Esophagus (tissue), 2 donors: ENCODE results near the gene ZER1. TPM values are rescaled to one million over a fixed set of nuclear protein-coding genes. Genes with fewer than 3 reads are reported as not detected.
"Not testable (repeated sequence)": the region's sequence is repeated elsewhere in the genome, so short reads cannot be mapped to it uniquely, and the experiment has no call there.

Experiments used
- H3K27ac ChIP-seq, 2 donors: one replicate each; pipeline ENCODE4 v1.5.1; 2013; ENCODE audit warnings: low read depth in 2 of 2, mild to moderate bottlenecking in 2 of 2, inconsistent platforms in 1 of 2, low read length in 1 of 2, moderate library complexity in 1 of 2
- H3K27me3 ChIP-seq, 2 donors: one replicate each; pipeline ENCODE4 v1.6.1; 2013; ENCODE audit warnings: low read length in 2 of 2, control low read depth in 1 of 2, mild to moderate bottlenecking in 1 of 2; ENCODE audit not compliant: insufficient read depth in 2 of 2, control insufficient read depth in 1 of 2
- H3K36me3 ChIP-seq, 2 donors: one replicate each; pipeline ENCODE4 v1.6.1; 2013; ENCODE audit warnings: low read length in 1 of 2; ENCODE audit not compliant: control insufficient read depth in 2 of 2, insufficient read depth in 2 of 2
- H3K4me1 ChIP-seq, 2 donors: one replicate each; pipeline ENCODE4 v1.6.1; 2013; ENCODE audit warnings: low read length in 1 of 2; ENCODE audit not compliant: control insufficient read depth in 2 of 2, insufficient read depth in 2 of 2
- H3K4me3 ChIP-seq, 2 donors: one replicate each; pipeline ENCODE4 v1.5.1; 2013; ENCODE audit warnings: low read length in 2 of 2, mild to moderate bottlenecking in 2 of 2, low read depth in 1 of 2, moderate library complexity in 1 of 2
- H3K9me3 ChIP-seq, 2 donors: one replicate each; pipeline ENCODE4 v1.6.1; 2013; ENCODE audit warnings: mild to moderate bottlenecking in 2 of 2, low read depth in 1 of 2, low read length in 1 of 2, moderate library complexity in 1 of 2; ENCODE audit not compliant: control insufficient read depth in 2 of 2, insufficient read depth in 1 of 2
- WGBS, 2 donors: extraction: QIAGEN DNeasy Blood & Tissue Kit; methylation state at CpG; one replicate each; pipeline ENCODE4 v1.1.7; 2013; 5-methylcytosine and 5-hydroxymethylcytosine counted together
- polyA plus RNA-seq, 2 donors: library from polyadenylated mRNA; stranded (reverse); fragments of 200-250 nt; gene quantifications; one replicate each; pipeline ENCODE4 v1.2.3, GENCODE V29; 2013
- donor health status: healthy with polysubstance abuse.
- donor health status: Bipolar disorder and iron deficiency.

Gene ZER1
- polyA plus RNA-seq, 2 donors, result 15.1 to 16.8 TPM

DNA sequence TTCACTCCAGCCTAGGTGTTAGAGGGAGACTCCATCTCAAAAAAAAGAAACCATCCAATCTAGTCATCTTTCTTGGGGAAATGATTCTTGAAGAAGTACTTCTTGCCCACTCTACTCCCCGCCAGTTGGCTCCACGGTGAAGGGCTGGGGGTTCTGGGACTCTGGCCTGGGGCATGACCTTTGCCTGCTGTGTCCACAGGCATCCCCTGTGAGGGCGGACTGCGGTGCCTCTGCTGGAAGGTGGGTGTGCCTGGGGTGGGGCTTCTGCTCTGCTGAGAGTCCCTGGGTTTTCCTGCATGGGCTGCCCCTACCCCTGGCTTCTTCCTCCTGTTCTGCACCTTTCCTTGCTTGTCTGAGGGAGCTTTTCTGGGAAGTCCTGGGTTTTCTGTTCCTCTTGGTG is 18.8 kb upstream of the ZER1 start:
- Histone ChIP-seq H3K4me1 (peaks cover 0 to 3% of the 10 kb centered on the region in 2 donors), H3K4me3 (no peak overlapping the region), H3K27ac (no peak overlapping the region), H3K36me3 (peaks cover 22 to 37% of the 10 kb centered on the region in 2 donors), H3K27me3 (no peaks in the 10 kb centered on the region), H3K9me3 (no peaks in the 10 kb centered on the region)
- 90 to 91% methylated on average over 4 of the region's 4 CpGs for WGBS, 2 donors

DNA sequence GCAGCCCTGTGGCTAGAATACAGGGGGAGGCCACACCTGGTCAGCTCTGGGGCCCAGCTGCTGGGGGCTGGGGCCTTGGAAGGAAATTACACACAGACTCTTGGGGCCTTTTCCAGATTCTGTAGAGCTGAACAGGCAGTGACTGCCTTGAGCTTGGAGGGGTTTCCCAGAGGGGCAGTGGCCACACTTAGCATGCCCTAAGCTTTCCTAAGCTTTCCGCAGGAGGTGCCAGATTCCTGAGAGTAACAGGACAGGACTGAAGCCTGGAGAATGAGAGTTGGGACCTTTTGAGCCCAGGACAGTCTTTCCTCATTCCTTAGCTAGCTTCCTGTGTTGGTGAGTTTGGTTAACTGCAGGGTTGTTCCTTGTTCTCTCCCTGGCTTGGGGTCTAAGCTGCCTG is 16.7 kb upstream of the ZER1 start:
- Histone ChIP-seq H3K9me3 (no peaks in the 10 kb centered on the region), H3K27me3 (no peaks in the 10 kb centered on the region), H3K36me3 (peaks cover 10 to 30% of the 10 kb centered on the region in 2 donors), H3K4me1 (peaks cover 2 to 3% of the 10 kb centered on the region in 2 donors), H3K4me3 (peak overlapping the region in 1 of 2 donors; percentile 97), H3K27ac (no peak overlapping the region)
- 94 to 96% methylated on average over 1 of the region's 1 CpG for WGBS, 2 donors

DNA sequence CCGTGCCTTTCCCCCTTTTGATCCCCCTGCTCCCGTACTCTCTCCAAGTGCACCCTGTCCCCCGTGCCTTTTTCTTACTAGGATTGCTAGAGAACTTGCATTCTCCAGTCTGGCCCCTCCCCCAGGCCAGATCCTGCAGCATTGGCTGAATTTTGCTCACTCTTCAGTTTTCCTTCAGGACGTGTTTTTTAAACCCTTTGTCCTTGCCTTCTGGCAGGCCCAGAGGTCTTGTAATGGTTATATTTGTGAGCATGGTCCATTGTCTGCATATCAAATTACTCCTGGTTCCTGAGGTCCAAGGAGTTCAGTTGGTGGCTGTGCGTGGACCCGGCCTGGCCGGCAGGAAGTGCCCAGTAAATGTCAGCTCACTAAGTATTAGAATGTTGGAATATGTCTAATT is 15.9 kb upstream of the ZER1 start:
- 1 to 3% methylated on average over 7 of the region's 7 CpGs for WGBS, 2 donors
- Histone ChIP-seq H3K36me3 (peaks cover 4 to 22% of the 10 kb centered on the region in 2 donors), H3K4me1 (peaks cover 2 to 3% of the 10 kb centered on the region in 2 donors), H3K4me3 (peak overlapping the region; percentile 86 to 97), H3K9me3 (no peaks in the 10 kb centered on the region), H3K27ac (peak overlapping the region; percentile 60 to 80), H3K27me3 (no peaks in the 10 kb centered on the region)

DNA sequence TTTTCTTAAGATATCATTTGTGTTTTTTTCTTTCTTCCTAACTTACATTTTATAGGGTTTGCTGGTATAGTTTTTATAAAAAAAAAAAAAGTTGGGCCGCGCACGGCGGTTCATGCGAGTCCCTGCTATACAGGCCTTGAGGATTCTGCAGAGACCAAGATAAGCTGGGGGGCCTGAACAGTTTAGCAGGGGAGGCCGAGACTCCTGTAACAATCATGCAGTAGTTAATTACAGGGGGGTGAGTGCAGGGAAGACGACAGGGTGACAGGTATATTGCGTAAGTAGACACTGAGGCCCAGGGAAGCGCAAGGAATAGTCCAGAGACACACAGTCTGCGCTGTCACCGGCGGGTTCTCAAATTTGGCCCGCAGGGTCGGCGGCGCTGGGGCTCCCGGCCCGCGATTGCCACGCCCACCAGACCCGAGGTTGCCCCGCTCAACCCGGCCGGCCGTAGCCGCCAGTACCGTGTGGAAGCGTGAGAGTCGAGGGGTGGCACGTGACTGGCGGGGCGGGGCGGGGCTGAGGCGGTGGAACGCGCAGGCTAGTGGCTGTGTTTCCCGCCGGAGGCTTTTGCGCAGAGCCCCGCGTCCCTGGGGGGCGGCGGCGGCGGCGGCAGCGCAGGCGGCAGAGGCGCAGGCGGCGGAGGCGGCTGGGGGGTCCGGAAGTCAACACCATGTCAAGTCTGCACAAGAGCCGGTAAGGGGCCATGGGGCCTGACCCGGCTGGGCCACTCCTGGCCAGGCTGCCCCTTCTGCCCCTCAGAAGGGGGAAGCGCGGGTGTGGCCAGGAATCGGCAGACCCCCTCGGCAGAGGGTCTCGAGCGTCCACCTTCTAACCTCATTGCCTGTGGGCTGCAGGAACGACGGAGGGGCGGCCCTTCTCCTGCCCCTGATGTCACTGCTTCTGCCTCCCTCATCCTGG is 15.2 kb upstream of the ZER1 start, which contains the start of gene TBC1D13:
Gene TBC1D13 (plus strand): TSS at position 573 of the 921 bp plus-strand sequence. CDS start 101 bp downstream, at position 674.
- no peaks in the 10 kb centered on the region for H3K27me3 ChIP-seq
- peak within 1 kb of the TSS; percentile 60 to 86 for H3K27ac ChIP-seq
- H3K4me1 ChIP-seq, result peaks cover 2 to 3% of the 10 kb centered on the region in 2 donors
- peak within 1 kb of the TSS; percentile 86 to 97 for H3K4me3 ChIP-seq
- H3K36me3 ChIP-seq, result peaks cover 0 to 15% of the 10 kb centered on the region in 2 donors
- WGBS, 2 donors, result 7 to 8% methylated on average over 53 to 64 of the region's 64 CpGs
- H3K9me3 ChIP-seq, result no peaks in the 10 kb centered on the region

DNA sequence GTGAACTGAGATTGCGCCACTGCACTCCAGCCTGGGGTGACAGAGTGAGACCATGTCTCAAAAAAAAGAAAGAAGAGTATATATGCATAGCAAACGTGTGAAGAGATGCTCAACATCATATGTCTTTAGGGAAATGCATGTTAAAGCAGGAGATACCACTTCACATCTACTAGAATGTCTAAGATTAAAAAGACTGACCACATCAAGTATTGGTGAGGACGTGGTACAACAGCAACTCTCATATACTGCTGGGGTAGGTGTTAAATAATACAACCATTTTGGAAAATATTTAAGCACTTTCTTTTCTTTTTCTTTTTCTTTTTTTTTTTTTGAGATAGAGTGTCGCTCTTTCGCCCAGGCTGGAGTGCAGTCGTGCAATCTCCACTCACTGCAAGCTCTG is 13.7 kb upstream of the ZER1 start:
- WGBS, 2 donors, result 94 to 97% methylated on average over 6 of the region's 6 CpGs
- Histone ChIP-seq H3K36me3 (no peaks in the 10 kb centered on the region), H3K9me3 (no peaks in the 10 kb centered on the region), H3K4me3 (no peak overlapping the region), H3K27ac (no peak overlapping the region), H3K4me1 (peaks cover 2 to 3% of the 10 kb centered on the region in 2 donors), H3K27me3 (no peaks in the 10 kb centered on the region)

DNA sequence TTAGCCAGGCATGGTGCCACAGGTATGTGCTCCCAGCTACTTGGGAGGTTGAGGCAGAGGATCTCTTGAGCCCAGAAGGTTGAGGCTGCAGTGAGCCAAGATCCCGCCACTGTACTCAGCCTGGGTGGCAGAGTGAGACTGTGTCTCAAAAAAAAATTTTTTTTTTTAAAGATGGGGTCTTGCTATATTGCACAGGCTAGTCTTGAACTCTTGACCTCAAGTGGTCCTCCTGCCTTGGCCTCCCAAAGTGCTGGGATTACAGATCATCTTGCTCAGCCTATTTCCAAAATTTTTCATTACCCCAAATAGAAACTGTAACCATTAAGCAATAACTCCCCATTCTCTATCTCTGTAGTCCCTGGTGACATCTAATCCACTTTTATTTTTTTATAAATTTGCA is 10.9 kb upstream of the ZER1 start:
- WGBS, 2 donors, result 89 to 100% methylated on average over 1 of the region's 1 CpG
- Histone ChIP-seq H3K9me3 (no peaks in the 10 kb centered on the region), H3K27me3 (no peaks in the 10 kb centered on the region), H3K27ac (no peak overlapping the region), H3K36me3 (no peaks in the 10 kb centered on the region), H3K4me3 (no peak overlapping the region), H3K4me1 (peaks cover 0 to 2% of the 10 kb centered on the region in 2 donors)

DNA sequence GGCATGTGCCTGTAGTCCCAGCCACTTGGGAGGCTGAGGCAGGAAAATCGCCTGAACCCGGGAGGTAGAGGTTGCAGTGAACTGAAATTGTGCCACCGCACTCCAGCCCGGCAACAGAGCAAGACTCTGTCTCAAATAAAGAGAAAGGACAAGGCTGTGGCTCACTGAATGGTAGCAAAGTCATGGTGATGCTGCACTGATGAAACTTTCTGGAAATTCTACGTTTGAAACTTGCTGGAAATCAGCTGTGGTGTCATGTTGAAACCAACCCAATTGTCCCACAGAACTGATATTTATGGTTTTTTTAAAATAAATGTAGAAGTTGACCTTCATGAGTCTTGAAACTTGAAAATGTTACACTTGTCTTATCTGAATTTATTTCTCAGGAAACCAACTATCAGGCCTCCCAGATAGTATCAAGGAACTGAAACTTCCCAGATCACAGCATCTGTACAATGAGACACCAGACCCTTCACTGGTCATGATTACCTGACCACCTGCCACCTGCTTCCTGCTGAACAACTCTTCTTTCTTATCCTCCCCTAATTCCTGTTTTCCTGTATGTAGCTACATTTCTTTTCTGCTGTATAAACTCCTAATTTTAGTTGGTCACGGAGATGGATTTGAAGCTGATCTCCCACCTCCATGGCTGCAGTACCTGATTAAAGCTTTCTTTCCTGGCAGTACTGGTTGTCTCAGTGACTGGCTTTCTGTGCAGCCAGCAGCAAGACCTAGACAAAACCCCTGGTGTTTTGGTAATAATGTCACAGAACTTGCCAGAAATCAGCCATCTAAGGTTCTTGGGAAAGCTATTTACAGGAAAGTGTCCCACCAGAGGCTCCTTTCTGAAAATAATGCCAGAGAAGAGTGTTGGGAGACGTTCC is 9.7 kb upstream of the ZER1 start:
- no peak overlapping the region for H3K27ac ChIP-seq
- H3K36me3 ChIP-seq, result no peaks in the 10 kb centered on the region
- 74 to 82% methylated on average over 7 of the region's 7 CpGs for WGBS, 2 donors
- peaks cover 0 to 2% of the 10 kb centered on the region in 2 donors for H3K4me1 ChIP-seq
- H3K4me3 ChIP-seq, result no peak overlapping the region
- no peaks in the 10 kb centered on the region for H3K9me3 ChIP-seq
- no peaks in the 10 kb centered on the region for H3K27me3 ChIP-seq

DNA sequence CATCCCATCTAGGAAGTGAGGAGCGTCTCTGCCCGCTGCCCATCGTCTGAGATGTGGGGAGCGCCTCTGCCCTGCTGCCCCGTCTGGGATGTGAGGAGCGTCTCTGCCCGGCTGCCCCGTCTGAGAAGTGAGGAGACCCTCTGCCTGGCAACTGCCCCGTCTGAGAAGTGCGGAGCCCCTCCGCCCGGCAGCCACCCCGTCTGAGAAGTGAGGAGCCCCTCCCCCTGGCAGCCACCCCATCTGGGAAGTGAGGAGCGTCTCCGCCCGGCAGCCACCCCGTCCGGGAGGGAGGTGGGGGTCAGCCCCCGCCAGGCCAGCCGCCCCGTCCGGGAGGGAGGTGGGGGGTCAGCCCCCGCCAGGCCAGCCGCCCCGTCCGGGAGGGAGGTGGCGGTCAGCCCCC is 8.4 kb upstream of the ZER1 start:
- WGBS, 2 donors, result 93% methylated on average over 13 to 27 of the region's 27 CpGs
- not testable (repeated sequence) for H3K27me3 ChIP-seq, H3K4me1 ChIP-seq, H3K4me3 ChIP-seq, H3K36me3 ChIP-seq, H3K9me3 ChIP-seq, H3K27ac ChIP-seq

DNA sequence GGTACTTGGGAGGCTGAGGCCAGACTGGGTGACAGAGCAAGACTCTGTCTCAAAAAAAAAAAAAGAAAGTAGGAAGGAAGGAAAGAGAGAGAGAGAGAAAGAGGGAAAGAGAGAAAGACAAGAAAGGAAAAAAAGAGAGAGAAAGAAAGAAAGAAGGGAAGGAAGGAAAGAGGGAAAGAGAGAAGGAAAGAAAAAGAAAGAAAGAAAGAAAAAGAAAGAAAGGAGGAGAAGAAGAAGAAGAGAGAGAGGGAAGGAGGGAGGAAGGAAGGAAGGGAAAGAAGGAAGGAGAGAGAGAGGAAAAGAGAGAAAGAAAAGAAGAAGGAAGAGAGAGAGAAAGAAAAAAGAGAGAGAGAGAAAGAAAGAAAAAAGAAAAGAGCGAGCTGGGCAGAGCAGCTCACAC is 3.1 kb upstream of the ZER1 start:
- 90 to 92% methylated on average over 1 of the region's 1 CpG for WGBS, 2 donors
- Histone ChIP-seq H3K9me3 (no peaks in the 10 kb centered on the region), H3K27me3 (no peaks in the 10 kb centered on the region), H3K27ac (no peak overlapping the region), H3K4me3 (no peak overlapping the region), H3K36me3 (no peaks in the 10 kb centered on the region), H3K4me1 (no peaks in the 10 kb centered on the region)
